ENCODE measurements around the gene PRLR. TPM values are rescaled to one million over a fixed set of nuclear protein-coding genes. Genes with fewer than 3 reads are reported as not detected.

PRLR gene
- total and polyA plus RNA-seq, 9 of the 15 experiments (the other 6 are each of a cell fraction or from before 2014, with no cell fraction given) = 0.02 TPM; not detected in 8

DNA sequence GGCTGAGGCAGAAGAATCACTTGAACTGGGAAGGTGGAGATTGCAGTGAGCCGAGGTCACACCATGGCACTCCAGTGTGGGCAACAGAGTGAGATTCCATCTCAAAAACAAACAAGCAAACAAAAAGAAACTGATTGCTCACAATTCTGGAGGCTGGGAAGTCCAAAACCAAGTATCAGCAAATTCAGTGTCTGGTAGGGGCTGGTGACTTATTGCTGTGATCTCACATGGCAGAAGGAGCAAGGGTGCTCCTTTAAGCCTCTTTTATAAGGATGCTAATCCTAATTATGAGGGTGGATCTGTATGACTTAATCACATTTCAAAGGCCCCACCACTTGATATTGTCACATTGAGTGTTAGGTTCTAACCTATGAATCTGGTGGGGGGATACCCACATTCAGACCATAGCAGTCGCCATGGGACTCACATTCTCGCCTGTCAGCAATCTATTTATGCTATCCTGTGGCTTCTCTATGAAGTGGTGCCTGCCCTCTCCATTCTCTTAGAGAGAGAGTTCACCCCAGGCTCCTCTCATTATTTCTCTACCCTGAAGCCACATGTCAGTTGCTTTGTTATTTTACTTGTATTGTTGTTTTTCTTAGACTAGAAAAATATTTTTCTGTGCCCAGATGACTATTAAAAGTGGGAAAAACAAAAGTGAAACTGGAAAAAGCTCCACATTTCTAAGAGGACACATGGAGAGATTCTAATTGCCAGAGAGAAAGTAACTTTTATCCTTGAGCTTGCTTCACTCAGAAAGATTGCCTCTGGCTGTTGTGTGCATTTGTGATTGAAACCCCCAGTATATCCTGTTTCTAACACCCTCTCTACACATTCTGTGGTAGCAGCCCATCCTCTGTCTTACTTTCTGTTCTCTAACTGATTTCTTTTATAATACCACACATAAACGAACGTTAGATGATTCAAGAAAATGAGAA lies 18.8 kb upstream of the PRLR start (continued):
- TF ChIP-seq, protein P1, sequence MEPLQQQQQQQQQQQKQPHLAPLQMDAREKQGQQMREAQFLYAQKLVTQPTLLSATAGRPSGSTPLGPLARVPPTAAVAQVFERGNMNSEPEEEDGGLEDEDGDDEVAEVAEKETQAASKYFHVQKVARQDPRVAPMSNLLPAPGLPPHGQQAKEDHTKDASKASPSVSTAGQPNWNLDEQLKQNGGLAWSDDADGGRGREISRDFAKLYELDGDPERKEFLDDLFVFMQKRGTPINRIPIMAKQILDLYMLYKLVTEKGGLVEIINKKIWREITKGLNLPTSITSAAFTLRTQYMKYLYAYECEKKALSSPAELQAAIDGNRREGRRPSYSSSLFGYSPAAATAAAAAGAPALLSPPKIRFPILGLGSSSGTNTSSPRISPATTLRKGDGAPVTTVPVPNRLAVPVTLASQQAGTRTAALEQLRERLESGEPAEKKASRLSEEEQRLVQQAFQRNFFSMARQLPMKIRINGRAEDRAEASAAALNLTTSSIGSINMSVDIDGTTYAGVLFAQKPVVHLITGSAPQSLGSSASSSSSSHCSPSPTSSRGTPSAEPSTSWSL (CRISPR knock-in tag; IDR thresholded peaks at IDR 0.05; ENCODE audit: borderline replicate concordance) = no peak
- TF ChIP-seq KDM2B (CRISPR knock-in tag; IDR thresholded peaks at IDR 0.05) = no peak
- TF ChIP-seq, protein P2, sequence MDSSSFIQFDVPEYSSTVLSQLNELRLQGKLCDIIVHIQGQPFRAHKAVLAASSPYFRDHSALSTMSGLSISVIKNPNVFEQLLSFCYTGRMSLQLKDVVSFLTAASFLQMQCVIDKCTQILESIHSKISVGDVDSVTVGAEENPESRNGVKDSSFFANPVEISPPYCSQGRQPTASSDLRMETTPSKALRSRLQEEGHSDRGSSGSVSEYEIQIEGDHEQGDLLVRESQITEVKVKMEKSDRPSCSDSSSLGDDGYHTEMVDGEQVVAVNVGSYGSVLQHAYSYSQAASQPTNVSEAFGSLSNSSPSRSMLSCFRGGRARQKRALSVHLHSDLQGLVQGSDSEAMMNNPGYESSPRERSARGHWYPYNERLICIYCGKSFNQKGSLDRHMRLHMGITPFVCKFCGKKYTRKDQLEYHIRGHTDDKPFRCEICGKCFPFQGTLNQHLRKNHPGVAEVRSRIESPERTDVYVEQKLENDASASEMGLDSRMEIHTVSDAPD (CRISPR knock-in tag; IDR thresholded peaks at IDR 0.05) = no peak
- no peak for TF ChIP-seq GATAD2A (IDR thresholded peaks at IDR 0.05)
- TF ChIP-seq WHSC1 (IDR thresholded peaks at IDR 0.05; ENCODE audit: low read length) = no peak

DNA sequence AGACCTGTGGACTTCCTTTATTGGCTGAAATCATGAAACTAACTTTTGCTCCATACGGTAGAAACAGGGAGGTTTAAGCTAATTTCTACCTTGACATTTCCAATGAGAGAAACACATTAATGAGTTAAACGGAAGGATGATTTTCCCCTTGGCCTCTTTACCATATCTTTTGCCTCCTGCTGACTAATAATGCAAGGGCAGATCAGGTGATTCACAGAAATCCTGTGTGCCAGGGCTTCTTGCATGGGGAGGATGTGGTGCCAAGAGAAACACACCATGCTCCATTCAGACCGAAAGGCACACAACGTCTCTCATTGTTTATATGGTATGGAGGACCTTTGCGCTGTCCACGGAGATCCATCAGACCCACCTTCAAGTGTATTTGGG lies 17.4 kb upstream of the PRLR start:
- FAIRE-seq (no peak), DNase-seq (ENCODE audit: extremely low read depth in 1 of 4, low spot score in 3 of 4) (no peak), ATAC-seq (no peak)
- no peaks in the 10 kb centered on the region for H3K4me1 ChIP-seq (replicated peaks in 1 of 2; ENCODE audit: control insufficient read depth in 2 of 2, insufficient read depth in 2 of 2, low read length in 2 of 2)
- in situ Hi-C loops (cut with MboI) (no loop called here), intact Hi-C loops (cut with micrococcal nuclease) (no loop called here)
- H3K4me3 ChIP-seq = no peak overlapping the region
- H3K9me1 ChIP-seq (ENCODE audit: control insufficient read depth, insufficient read depth, low read length) = no peaks in the 10 kb centered on the region
- H4K20me1 ChIP-seq (replicated peaks; ENCODE audit: control insufficient read depth, insufficient read depth, low read length) = no peaks in the 10 kb centered on the region
- H3K4me2 ChIP-seq (ENCODE audit: insufficient read depth, low read length) = no peak overlapping the region
- no peaks in the 10 kb centered on the region for H3K36me3 ChIP-seq (ENCODE audit: control insufficient read depth, insufficient read depth, low read length)
- H3K27ac ChIP-seq (ENCODE audit: extremely low read depth, low read depth, low read length) = no peak overlapping the region
- H3K9me3 ChIP-seq (replicated peaks; ENCODE audit: control insufficient read depth, insufficient read depth, low read depth, low read length) = no peaks in the 10 kb centered on the region
- CTCF ChIA-PET (ENCODE audit: low intra/inter-chr PET ratio) = no interaction called here
- H3K27me3 ChIP-seq (ENCODE audit: control insufficient read depth in 2 of 2, insufficient read depth in 2 of 2, low read length in 2 of 2) = no peaks in the 10 kb centered on the region
- POLR2A ChIA-PET = no interaction called here
- 3% methylated on average over 6 of the region's 6 CpGs for WGBS (ENCODE audit: insufficient coverage, low coverage, missing lambda C conversion rate)
- no TSS peak for BruUV-seq (replicated peaks)
- no peak overlapping the region for H3K9ac ChIP-seq (ENCODE audit: insufficient read depth in 1 of 2, low read depth in 2 of 2, low read length in 2 of 2)
- no peak overlapping the region for H2AFZ ChIP-seq (ENCODE audit: low read depth, low read length)
- H3K79me2 ChIP-seq (ENCODE audit: control insufficient read depth, insufficient read depth, low read length) = no peaks in the 10 kb centered on the region
- TF ChIP-seq, protein P3, sequence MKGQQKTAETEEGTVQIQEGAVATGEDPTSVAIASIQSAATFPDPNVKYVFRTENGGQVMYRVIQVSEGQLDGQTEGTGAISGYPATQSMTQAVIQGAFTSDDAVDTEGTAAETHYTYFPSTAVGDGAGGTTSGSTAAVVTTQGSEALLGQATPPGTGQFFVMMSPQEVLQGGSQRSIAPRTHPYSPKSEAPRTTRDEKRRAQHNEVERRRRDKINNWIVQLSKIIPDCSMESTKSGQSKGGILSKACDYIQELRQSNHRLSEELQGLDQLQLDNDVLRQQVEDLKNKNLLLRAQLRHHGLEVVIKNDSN (CRISPR knock-in tag; IDR thresholded peaks at IDR 0.05) = no peak
- no peak for TF ChIP-seq PHB (CRISPR knock-in tag; IDR thresholded peaks at IDR 0.05)
- no peak for TF ChIP-seq MCM7 (IDR thresholded peaks at IDR 0.05)
- TF ChIP-seq ADNP (tag; IDR thresholded peaks at IDR 0.05) = no peak
- TF ChIP-seq DACH1 (IDR thresholded peaks at IDR 0.05; ENCODE audit: partially characterized antibody) = no peak
- TF ChIP-seq SMARCB1 (IDR thresholded peaks at IDR 0.05; ENCODE audit: insufficient read length, low read depth) = no peak
- TF ChIP-seq ZNF444 (CRISPR knock-in tag; IDR thresholded peaks at IDR 0.05) = no peak
- TF ChIP-seq ASH1L (IDR thresholded peaks at IDR 0.05; ENCODE audit: borderline replicate concordance, low read depth, partially characterized antibody) = no peak
- no peak for TF ChIP-seq ZZZ3 (IDR thresholded peaks at IDR 0.05)
- TF ChIP-seq SMARCA4 (IDR thresholded peaks at IDR 0.05) = no peak
- no peak for TF ChIP-seq PHF20 (IDR thresholded peaks at IDR 0.05; ENCODE audit: partially characterized antibody)
- no peak for TF ChIP-seq TFAM (CRISPR knock-in tag; conservative IDR thresholded peaks at IDR 0.05)
- TF ChIP-seq ZC3H4 (CRISPR knock-in tag; IDR thresholded peaks at IDR 0.05; ENCODE audit: borderline replicate concordance) = no peak
- no peak for TF ChIP-seq RBM14 (IDR thresholded peaks at IDR 0.05; ENCODE audit: borderline replicate concordance, insufficient read depth, low read depth, low read length)
- no peak for TF ChIP-seq SNIP1 (IDR thresholded peaks at IDR 0.05; ENCODE audit: low read depth)

All from K562 (cell line).